BLaER1 (cell line): Measurements from ENCODE around the gene FIGN.

Experiments
- H3K27ac ChIP-seq: shearing (Covaris generic); formaldehyde crosslinking; 2 replicates; pipeline ENCODE4 v1.8.1; 2022
- H3K27me3 ChIP-seq: shearing (Covaris generic); formaldehyde crosslinking; 2 replicates; pipeline ENCODE4 v1.8.1; 2022
- H3K36me3 ChIP-seq: shearing (Covaris generic); formaldehyde crosslinking; 2 replicates; pipeline ENCODE4 v1.8.1; 2022
- H3K4me1 ChIP-seq: shearing (Covaris generic); formaldehyde crosslinking; 2 replicates; pipeline ENCODE4 v1.8.1; 2022
- H3K4me2 ChIP-seq: shearing (Covaris generic); formaldehyde crosslinking; 2 replicates; pipeline ENCODE4 v1.8.1; 2022
- H3K4me3 ChIP-seq: shearing (Covaris generic); formaldehyde crosslinking; 2 replicates; pipeline ENCODE4 v1.8.1; 2022
- H3K9ac ChIP-seq: shearing (Covaris generic); formaldehyde crosslinking; 2 replicates; pipeline ENCODE4 v1.8.1; 2022
- H3K9me3 ChIP-seq: shearing (Covaris generic); formaldehyde crosslinking; 2 replicates; pipeline ENCODE4 v1.8.1; 2022
- H4K20me1 ChIP-seq: shearing (Covaris generic); formaldehyde crosslinking; 2 replicates; pipeline ENCODE4 v1.8.1; 2022
- Cebpa-rat ChIP-seq: shearing (Covaris generic); IDR thresholded peaks from 2 replicates; pipeline ENCODE4 v1.8.1; 2022

FIGN gene

DNA sequence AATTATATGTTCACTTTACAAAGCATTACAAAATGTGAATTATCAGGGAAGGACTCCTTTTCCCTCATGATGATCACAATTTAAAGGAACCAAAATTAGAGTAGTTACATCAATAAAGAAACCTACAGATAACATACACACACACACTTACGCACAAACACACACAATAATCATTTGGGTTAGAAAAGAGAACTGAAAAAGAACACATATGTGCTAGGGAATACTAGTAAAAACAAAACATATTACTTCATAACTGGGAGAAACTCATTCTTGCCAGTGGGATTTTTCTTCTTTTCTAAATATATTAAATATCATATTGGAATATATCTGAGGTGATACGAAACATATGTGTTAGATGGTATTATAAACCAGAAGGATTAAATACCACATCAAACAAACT is 42.3 kb downstream of the FIGN start:
- Histone ChIP-seq H3K4me3 (no peak overlapping the region), H4K20me1 (no peaks in the 10 kb centered on the region), H3K4me2 (no peak overlapping the region), H3K9ac (no peak overlapping the region), H3K27ac (no peak overlapping the region), H3K9me3 (no peaks in the 10 kb centered on the region), H3K36me3 (no peaks in the 10 kb centered on the region), H3K4me1 (peaks cover 19% of the 10 kb centered on the region), H3K27me3 (no peaks in the 10 kb centered on the region)
- TF ChIP-seq Cebpa-rat, result no peak

DNA sequence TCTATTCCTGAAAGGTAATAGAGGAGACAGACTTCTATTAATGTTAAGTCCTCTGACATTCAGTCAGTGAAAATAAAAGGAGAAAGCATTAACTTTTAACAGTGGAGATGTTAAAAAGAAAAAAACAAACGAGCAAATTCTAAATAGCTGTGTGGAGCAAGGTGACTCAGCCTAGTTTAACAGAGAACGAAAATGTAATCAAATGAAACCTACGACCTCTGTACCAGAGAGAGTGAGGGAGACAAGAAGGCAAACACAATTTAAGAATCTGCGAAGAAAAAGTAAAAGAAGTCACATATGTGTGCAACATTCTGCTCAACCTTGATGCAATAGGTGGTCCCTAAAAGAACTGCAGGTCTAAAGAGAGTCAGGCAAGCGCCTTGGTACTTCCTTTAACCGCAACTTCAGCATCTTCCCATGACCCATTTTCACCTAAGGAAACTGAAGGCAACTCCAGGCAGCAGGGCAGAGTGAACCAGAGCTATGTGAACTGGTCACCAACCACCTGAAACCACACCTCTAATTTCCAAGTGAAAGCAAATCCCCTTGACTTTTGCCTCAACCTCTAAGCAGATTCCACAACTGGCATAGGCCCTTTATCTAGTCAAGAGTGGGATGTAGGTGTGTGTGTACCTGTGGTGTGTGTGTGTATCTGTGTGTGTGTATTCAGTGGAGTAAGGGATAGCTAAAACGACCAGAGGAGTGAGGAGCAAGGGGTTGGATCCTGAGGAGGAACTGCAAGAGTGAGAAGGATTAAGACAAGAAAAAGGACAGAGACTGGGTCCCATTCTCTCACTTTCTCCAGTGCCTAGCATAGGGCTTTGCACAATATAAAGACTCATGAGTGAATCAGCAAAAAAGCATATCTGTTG is 43.0 kb downstream of the FIGN start:
- Histone ChIP-seq H3K36me3 (no peaks in the 10 kb centered on the region), H3K4me1 (peaks cover 19% of the 10 kb centered on the region), H3K4me2 (no peak overlapping the region), H4K20me1 (no peaks in the 10 kb centered on the region), H3K4me3 (no peak overlapping the region), H3K9ac (no peak overlapping the region), H3K27me3 (no peaks in the 10 kb centered on the region), H3K9me3 (no peaks in the 10 kb centered on the region), H3K27ac (no peak overlapping the region)
- no peak for TF ChIP-seq Cebpa-rat

DNA sequence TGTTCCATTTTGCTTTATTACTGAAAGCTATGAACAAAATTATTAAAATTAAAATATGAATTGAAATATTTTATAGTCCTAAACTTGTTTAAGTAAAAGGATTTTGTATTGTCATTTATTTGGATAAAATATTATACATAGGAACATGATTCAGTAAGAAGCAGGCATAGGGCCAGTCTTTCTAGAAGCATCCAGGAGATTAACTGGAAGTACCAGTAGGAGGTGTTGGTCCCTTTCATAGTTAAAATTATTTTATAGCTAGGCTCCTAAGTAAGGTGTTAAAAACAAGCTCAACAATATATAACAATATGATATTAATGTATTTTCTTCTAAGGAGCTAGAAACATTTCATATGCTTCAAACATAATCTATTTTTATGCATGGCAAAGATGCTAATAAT is 43.7 kb downstream of the FIGN start:
- peaks cover 19% of the 10 kb centered on the region for H3K4me1 ChIP-seq
- no peak overlapping the region for H3K4me2 ChIP-seq
- no peaks in the 10 kb centered on the region for H3K36me3 ChIP-seq
- H3K4me3 ChIP-seq, result no peak overlapping the region
- TF ChIP-seq Cebpa-rat, result no peak
- H3K9me3 ChIP-seq, result no peaks in the 10 kb centered on the region
- no peaks in the 10 kb centered on the region for H3K27me3 ChIP-seq
- no peaks in the 10 kb centered on the region for H4K20me1 ChIP-seq
- H3K27ac ChIP-seq, result no peak overlapping the region
- no peak overlapping the region for H3K9ac ChIP-seq

DNA sequence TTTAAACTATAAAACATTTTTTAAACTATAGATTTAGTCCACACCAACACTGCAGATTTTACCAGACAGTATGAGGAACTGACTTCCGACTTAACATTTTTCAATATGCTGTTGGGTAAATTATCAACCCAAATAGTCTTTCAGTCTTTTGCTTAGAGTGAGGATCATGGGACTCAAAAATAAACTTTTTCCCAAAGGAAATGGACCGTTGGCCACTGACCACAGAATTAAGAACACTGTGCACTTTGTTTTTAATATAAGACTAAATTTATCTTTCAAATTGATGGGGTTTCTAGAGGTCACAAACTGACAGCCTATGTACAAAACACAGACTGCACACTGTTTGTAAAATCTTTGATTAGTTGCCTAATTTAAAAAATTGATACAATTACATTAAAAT is 44.9 kb downstream of the FIGN start:
- Histone ChIP-seq H3K9ac (no peak overlapping the region), H3K4me2 (peak overlapping the region; percentile 48), H3K4me3 (no peak overlapping the region), H3K9me3 (no peaks in the 10 kb centered on the region), H4K20me1 (no peaks in the 10 kb centered on the region), H3K4me1 (peaks cover 19% of the 10 kb centered on the region), H3K36me3 (no peaks in the 10 kb centered on the region), H3K27me3 (no peaks in the 10 kb centered on the region), H3K27ac (no peak overlapping the region)
- no peak for TF ChIP-seq Cebpa-rat

DNA sequence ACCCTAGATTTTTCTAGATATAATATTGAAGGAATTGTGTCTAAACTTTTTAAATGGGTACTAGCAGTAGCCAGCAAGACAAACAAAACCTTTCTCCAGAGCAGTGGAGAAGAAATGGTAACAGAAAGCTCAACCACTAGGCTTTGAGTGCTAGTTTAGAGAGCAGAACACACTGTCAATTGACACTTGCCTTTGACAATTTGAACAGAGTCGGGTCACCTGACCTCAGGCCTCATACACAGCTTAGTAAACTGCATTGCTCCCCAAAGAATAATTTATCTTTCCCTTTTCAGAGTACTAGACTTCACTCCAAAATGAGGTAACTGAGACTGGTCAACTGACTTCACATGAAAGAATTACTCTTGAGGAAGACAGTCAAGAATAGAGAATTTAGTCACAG is 48.6 kb downstream of the FIGN start:
- Histone ChIP-seq H4K20me1 (no peaks in the 10 kb centered on the region), H3K4me1 (peaks cover 19% of the 10 kb centered on the region), H3K9ac (no peak overlapping the region), H3K4me3 (no peak overlapping the region), H3K4me2 (no peak overlapping the region), H3K27me3 (no peaks in the 10 kb centered on the region), H3K27ac (no peak overlapping the region), H3K9me3 (no peaks in the 10 kb centered on the region), H3K36me3 (no peaks in the 10 kb centered on the region)
- no peak for TF ChIP-seq Cebpa-rat

DNA sequence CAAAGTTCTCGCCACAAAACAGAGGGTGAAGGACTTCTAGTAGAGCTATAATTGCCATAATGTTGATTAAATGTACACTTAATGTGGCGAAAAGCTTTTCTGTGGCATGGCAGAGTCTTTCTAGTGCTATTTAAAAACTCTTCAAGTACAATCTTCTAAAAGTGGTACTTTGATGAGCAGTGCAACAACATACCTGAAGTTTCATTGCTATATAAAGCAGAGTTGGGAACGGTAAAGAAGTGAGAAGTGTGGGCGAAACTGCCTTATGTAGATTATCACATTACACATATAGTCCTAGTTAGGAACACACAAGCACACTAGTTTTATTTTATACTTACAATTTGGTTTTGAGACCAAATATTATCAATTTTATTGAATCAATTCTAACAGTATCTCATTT is 49.5 kb downstream of the FIGN start:
- H4K20me1 ChIP-seq, result no peaks in the 10 kb centered on the region

DNA sequence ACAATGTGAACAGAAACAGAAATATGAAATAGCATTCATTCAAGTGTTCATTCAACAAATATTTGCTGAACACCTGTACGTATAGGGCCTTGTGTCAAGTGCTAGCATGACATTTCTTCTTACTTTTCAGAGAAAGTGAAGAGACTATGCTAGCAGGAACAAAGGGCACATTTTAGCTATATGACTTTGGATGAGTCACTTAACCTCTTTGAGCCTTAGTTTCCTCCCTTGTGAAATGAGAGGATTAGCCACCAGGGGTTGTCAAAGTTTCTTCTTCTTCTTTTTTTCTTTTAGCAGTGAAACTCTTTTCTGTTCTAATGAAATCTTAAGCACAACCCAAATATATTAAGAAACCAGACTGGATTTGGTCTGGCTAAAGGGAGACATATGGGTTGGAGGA is 53.1 kb downstream of the FIGN start:
- Histone ChIP-seq H3K27me3 (no peaks in the 10 kb centered on the region), H3K9me3 (no peaks in the 10 kb centered on the region), H4K20me1 (no peaks in the 10 kb centered on the region), H3K4me1 (no peaks in the 10 kb centered on the region), H3K4me3 (no peak overlapping the region), H3K36me3 (no peaks in the 10 kb centered on the region), H3K9ac (no peak overlapping the region), H3K27ac (no peak overlapping the region), H3K4me2 (no peak overlapping the region)
- no peak for TF ChIP-seq Cebpa-rat

More for the DNA sequence above, 49.5 kb downstream of the FIGN start:
- no peak overlapping the region for H3K27ac ChIP-seq
- no peaks in the 10 kb centered on the region for H3K36me3 ChIP-seq
- no peak overlapping the region for H3K4me3 ChIP-seq
- no peaks in the 10 kb centered on the region for H3K9me3 ChIP-seq
- H3K27me3 ChIP-seq, result no peaks in the 10 kb centered on the region
- TF ChIP-seq Cebpa-rat, result no peak
- no peak overlapping the region for H3K4me2 ChIP-seq
- peaks cover 15% of the 10 kb centered on the region for H3K4me1 ChIP-seq
- H3K9ac ChIP-seq, result no peak overlapping the region

DNA sequence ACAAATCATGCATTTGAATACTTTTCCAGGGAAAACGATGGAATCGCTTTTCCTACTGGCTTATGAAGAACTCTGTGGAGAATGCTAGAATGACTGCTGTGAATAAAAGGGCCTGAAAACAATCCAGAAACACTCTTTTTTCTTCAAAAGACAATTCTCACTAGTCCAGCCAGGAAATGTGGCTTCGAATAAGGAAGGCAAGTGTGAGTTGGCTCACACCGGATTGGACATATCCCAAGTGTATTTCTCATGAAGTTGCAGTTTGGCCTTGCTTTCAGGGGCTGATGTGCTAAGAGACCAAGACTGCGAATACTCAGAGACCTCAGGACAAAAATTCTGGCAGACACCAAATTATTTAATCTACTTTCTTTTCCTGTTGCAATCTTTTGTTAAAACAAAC is 54.1 kb downstream of the FIGN start:
- Histone ChIP-seq H3K9ac (no peak overlapping the region), H3K27ac (no peak overlapping the region), H3K4me1 (no peaks in the 10 kb centered on the region), H4K20me1 (no peaks in the 10 kb centered on the region), H3K4me2 (no peak overlapping the region), H3K9me3 (no peaks in the 10 kb centered on the region), H3K27me3 (no peaks in the 10 kb centered on the region), H3K36me3 (no peaks in the 10 kb centered on the region), H3K4me3 (no peak overlapping the region)
- TF ChIP-seq Cebpa-rat, result no peak

DNA sequence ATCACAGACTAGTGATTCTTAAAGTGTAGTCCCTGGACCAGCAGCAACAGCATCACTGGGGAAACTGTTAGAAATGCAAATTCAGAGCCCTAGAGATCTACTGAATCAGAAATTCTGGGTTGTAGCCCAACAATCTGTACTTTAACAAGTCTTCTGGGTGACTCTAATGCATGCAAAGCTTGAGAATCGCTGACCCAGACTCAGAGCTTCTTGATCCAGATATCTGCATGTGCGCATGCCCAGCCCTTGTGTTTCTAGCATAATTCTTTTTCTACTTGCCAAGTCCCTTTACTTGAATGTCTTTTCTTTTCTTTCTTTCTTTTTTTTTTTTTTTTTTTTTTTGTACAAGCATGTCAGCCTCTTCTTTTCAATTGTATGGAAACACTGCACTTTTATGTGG is 60.4 kb downstream of the FIGN start:
- Histone ChIP-seq H3K27ac (no peak overlapping the region), H3K4me1 (no peaks in the 10 kb centered on the region)

DNA sequence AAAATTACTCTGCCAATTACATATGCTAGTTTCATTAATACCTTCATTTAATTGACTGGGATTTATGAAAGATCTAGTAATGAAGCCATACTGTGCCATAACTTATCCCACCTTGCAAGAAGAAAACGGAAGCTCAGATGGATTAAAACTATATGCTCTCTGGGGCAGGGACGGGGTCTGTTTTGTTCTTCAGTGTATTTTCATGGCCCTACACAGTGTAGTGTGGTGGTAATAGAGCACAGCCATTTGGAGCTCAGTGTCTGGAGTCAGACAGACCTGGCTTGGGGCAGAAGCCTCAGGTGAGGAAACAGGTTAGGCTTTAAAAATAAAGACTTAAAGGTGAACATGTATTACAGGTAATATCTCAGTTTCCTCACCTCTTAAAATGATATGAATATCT is 62.3 kb downstream of the FIGN start:
- no peaks in the 10 kb centered on the region for H3K4me1 ChIP-seq
- no peaks in the 10 kb centered on the region for H3K27me3 ChIP-seq
- H3K9ac ChIP-seq, result no peak overlapping the region
- H3K4me3 ChIP-seq, result no peak overlapping the region
- H3K36me3 ChIP-seq, result no peaks in the 10 kb centered on the region
- no peak for TF ChIP-seq Cebpa-rat
- no peak overlapping the region for H3K27ac ChIP-seq
- no peaks in the 10 kb centered on the region for H4K20me1 ChIP-seq
- no peak overlapping the region for H3K4me2 ChIP-seq
- no peaks in the 10 kb centered on the region for H3K9me3 ChIP-seq

More for the DNA sequence above, 60.4 kb downstream of the FIGN start:
- Histone ChIP-seq H3K36me3 (no peaks in the 10 kb centered on the region), H3K9me3 (no peaks in the 10 kb centered on the region), H4K20me1 (no peaks in the 10 kb centered on the region), H3K9ac (no peak overlapping the region), H3K4me2 (no peak overlapping the region), H3K4me3 (no peak overlapping the region), H3K27me3 (no peaks in the 10 kb centered on the region)
- TF ChIP-seq Cebpa-rat, result no peak
